Esophagus squamous epithelium (tissue), 4 donors: ENCODE measurements around the gene SLC18A2.

Experiments used
- CTCF ChIP-seq, 6 experiments: fragments of 450-650 bp in 4 of 6; fragments of 200-600 bp in 2 of 6; sonication (generic) in 2 of 6; IDR thresholded peaks; one replicate each; pipeline ENCODE4 v1.5.1; 2016 to 2019; ENCODE audit warnings: antibody characterized with exemption in 6 of 6, mild to moderate bottlenecking in 4 of 6, moderate library complexity in 4 of 6
- POLR2A ChIP-seq, 4 donors: fragments of 450-650 bp; IDR thresholded peaks; one replicate each; pipeline ENCODE4 v1.6.1; 2017; ENCODE audit warnings: antibody characterized with exemption in 4 of 4, mild to moderate bottlenecking in 4 of 4, moderate library complexity in 3 of 4

DNA sequence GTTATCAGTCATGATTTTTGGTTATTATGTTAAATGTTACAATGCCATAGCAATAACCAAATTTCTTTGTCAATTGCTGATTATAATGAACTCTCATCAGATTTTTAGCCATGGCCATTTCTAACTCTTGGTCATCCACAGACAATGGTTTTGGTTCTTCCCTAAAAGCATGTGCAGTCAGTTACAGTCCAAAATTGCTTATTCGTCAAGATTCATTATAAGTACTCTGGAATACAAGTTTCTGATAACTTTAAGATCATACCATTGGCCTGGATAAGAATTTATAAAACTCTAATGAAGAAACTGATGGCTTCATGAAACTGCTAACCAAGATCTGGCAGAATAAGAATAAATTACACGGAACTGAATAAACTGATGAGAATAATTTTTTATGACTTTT, 83.5 kb downstream of the SLC18A2 start:
- TF ChIP-seq CTCF (IDR thresholded peaks at IDR 0.05): no peak
- no peak for TF ChIP-seq POLR2A (IDR thresholded peaks at IDR 0.05)
